GM12892 (cell line): ENCODE results near the gene RBMS1.

Experiments
- DNase-seq: peaks from one replicate; pipeline ENCODE4 v3.0.0; 2011; ENCODE audit not compliant: insufficient read length
- FAIRE-seq: peaks from 2 replicates; lab custom pipeline; 2011; peaks lifted over from hg19 to GRCh38; lab: Jason Lieb, UNC
- POLR2A ChIP-seq: IDR thresholded peaks from 2 replicates; pipeline ENCODE4 v1.6.1; 2011; ENCODE audit warnings: low read depth, low read length, control low read depth
- POLR2AphosphoS5 ChIP-seq: IDR thresholded peaks from 2 replicates; pipeline ENCODE4 v1.6.1; 2011; ENCODE audit warnings: low read depth, low read length, control low read depth
- TAF1 ChIP-seq: IDR thresholded peaks from 2 replicates; pipeline ENCODE4 v1.6.1; 2011; ENCODE audit warnings: low read depth, mild to moderate bottlenecking, control low read depth, low read length, borderline replicate concordance

The RBMS1 gene

DNA sequence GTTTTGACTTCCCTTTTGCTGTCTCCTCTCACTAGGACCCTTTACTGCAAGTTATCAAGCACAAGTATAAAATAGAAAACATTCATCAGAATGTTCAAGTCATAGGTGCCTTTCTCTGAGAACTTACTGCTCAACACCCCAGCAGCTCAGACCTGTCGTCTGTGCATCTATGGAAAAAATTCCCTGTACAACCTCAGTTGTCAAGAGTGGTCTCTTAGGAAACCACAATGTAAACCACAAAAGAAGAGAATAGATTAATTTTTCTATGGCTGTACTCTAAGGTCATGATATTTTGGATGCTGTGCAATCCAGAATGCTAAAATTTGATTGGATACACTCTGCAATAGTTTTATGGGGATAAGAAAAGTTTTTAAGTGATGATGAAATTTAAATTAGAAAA is 84.1 kb downstream of the RBMS1 start:
- FAIRE-seq: no peak
- no peak for DNase-seq
- TF ChIP-seq POLR2AphosphoS5 (no peak), TAF1 (no peak), POLR2A (no peak)

DNA sequence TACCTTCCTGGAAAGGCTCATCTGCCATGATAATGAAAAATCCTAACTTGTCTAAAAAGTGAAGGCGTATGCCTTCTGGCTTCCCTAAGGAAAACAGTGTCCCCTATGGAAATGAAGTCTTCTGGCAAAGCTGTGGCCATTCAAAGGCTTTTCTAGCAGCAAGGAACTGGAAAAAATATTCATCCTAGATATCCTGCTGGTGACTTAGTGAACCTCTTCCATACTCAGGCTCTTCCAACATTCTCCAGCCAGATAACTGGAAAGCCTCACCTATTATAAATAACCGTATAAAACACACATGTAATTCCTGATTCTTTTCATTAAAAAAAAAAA is 84.7 kb downstream of the RBMS1 start:
- TF ChIP-seq POLR2A: no peak
- TF ChIP-seq POLR2AphosphoS5: no peak
- no peak for TF ChIP-seq TAF1
- DNase-seq (no peak), FAIRE-seq (no peak)

DNA sequence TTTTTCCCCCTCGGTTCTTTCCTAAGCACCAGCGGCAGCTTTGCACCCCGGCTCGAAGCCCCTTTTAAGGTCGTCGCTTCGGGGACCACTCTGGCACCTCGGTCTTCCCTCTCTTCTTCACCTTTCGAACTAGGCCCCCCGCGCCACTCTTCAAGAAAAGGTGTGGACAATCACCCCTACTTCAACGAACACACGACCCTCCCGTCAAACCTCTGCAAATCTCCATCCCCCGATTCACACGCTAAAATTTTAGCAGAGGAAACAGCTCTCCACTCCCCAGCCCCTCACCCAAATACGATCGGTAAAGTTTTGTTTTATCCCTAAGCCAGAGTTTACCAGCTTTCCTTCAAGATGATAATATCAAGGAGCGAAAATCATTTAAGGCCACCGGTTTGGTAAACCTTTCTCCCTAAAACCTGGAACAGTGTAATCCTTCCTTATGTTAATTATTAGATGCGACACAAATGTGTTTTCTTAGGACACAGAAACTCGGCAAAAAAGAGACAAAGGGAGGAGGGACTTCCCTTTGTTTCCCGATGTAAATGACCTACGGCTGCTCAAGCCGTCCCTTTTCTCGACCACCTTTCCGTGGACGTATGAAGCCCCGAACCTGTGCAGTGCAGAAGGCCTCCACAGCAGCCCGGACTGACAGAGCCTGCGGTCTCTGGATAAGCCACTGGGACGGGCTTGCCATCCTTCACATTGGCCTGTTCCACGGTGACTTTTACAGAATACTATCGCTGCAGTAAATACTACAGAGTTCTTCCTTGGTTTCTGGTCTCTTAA is 85.2 kb downstream of the RBMS1 start:
- DNase-seq (no peak), FAIRE-seq (no peak)
- TF ChIP-seq POLR2AphosphoS5 (no peak), POLR2A (no peak)

DNA sequence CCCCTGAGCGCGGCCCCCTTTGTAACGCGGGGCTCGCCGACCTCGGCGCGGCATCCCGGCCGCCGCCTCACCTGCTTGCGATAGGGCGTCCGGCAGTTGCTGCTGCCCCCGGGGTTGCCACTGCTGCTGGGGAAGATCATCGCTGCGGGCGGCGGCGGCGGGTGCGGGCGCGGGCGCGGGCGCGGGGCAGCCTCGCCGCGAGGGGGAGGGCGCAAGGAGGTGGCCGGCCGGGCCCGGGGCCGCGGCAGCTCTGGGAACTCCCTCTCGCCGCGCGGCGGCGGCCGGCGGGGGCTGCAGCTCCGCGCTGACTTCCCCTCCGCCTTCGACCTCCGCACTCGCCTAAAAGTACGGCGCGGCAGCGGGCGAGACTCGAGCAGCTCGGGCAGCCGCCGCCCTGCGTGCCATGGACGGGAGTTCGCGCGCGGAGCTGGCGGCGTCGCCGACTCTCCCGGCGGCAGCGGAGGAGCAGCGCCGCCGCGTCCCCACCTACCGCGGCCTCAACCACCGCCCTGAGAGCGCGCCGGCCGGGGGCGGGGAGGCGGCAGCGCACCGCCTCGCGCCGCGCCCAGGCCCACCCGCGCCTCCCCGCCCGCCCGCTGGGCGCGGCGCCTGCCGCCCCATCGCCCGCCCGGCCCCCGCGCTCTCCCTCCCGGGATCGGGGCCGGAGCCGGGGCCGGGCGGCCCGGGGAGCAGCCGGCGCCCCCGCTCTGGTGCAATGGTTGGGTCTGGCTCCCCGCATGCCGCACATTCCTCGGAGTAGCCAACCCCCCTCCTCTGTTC is 86.0 kb downstream of the RBMS1 start:
- no peak for TF ChIP-seq POLR2A
- no peak for TF ChIP-seq TAF1
- TF ChIP-seq POLR2AphosphoS5: no peak
- DNase-seq (peak; percentile 18), FAIRE-seq (peak; percentile 30)

DNA sequence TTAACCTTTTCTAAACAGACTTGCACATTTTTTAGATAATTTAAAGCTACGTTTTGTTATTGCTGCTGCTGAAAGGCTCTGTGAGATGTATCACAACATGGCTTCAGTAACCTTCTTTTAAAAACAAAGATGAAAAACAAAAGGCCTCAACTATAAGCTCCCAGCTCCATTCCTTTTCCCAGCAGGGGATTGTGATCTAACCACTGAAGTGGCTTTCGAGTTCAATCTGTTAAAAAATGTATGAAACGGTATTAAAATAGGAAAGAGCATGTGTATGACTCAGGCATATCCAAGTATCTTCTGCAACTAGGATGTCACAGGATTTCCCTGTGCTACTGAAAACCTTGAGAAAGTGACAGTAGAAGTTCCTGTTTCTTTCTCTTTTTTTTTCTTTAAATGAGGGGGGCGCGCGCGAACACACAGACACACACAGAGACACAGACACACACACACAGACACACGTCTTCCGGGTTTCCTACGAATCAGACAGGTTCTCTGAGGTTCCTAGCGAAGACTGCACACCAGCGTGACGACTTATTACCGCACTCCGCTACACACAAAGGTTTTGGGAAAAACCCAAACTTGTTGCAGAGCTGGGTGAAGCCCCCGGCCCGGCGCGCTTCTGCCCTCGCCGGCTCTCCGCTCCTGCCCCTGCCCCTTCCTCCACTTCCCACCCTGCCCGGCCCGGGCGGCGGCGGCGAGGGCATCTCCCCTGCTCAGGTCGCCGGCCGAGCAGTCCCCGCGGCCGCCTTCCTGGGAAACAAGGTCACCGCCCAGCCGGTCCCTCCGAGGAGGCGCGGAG is 86.8 kb downstream of the RBMS1 start:
- DNase-seq (peak; percentile 9), FAIRE-seq (no peak)
- TF ChIP-seq POLR2A (no peak), TAF1 (no peak), POLR2AphosphoS5 (no peak)

DNA sequence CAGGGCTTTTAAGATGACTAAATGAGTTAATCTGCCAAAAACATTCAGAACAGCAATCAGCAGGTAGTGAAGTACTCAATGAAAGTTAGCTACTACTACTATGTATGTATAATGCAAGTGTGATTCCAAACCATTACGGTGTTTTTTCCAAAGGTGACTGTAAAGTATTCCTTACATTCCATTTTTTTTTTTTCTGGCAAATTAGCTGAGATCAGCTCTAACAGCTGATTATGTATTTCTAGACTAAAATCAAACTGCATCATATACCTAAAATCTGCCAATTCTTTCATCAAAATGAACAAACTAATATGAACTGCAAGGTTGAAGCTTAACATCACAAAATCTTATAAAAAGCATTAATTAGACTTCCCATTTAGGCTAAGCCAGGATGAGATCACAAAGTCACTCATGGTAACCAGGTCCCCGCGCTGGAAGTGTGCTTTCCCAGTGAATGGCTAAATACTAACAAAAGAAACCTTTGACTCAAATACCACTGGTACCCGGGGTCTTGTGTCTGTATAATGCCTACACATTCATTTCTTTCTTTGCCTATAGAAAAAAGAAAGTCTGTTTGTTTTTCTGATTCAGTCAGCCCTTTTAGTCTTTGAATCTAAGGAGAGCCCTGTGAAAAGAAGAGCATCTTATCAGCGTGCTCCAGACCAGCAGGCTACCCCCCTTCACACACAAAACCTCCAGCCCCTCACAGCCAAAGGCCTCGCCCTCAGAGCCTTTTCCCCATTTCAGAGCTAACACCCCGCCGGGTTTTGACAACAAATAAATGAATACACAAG is 88.3 kb downstream of the RBMS1 start:
- no peak for TF ChIP-seq POLR2A
- TF ChIP-seq POLR2AphosphoS5: no peak
- TF ChIP-seq TAF1: no peak
- DNase-seq (no peak), FAIRE-seq (no peak)

DNA sequence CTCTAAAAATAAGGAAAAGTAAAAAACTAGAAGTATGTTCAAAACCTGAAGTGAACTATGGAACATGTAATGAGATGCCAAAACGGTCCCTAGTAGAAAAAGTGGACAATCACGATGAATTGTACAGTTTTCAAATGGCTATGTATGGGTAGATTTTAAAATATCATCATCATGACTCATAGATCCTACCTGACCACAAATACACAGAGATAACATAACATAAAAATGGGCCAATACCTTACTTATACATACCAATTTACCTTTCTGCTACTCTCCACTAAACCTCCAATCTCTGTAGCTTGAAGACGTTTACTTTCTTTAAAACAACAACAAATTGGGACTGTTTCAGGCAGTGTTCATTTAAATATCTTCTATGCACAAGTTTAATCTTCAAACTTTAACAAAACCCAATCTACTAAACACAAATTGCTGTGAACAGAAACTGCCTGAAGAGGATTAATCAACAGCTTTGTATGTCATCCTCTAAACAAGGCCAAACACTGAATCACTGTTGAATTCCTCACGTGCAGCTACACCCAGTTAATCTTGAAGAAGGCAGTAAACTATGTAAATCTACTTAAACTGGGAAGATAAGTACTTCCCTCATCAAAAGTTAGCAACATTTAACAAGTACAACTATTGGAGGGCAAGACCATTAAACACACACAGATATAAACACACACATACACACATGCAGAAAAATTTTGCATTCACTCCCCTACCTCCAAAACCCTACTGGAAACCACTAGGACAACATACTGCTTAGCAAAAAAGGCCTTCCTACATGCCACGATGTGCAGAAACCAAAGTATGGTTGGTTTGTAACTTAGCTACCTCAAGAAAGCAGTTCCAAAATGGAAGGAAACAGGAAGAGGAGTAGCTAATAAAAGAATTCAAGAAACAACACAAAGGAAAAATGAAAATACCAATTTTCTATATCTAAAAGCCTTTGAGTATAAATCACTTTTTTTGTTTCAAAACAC is 90.3 kb downstream of the RBMS1 start:
- TF ChIP-seq POLR2AphosphoS5 (no peak), POLR2A (no peak), TAF1 (no peak)
- DNase-seq (no peak), FAIRE-seq (no peak)

DNA sequence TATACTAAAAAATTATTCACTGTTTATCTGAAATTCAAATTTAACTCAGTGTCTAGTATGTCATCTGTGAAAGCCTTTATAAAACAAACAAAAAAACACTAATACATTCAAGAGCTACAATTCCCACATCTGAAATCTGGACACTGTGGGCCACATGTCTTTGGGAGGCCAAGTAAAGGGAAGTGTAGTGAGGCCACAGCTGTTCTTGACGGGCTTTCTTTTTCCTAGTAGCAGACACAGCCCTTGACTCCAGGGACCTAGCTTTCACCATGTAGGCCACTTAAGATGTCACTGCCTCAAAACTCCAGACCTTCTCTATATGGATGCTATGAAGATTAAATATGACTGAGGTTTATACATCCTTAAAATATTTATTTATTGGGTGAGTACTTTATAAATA is 91.1 kb downstream of the RBMS1 start:
- no peak for DNase-seq
- no peak for FAIRE-seq
- TF ChIP-seq POLR2A (no peak), POLR2AphosphoS5 (no peak), TAF1 (no peak)

DNA sequence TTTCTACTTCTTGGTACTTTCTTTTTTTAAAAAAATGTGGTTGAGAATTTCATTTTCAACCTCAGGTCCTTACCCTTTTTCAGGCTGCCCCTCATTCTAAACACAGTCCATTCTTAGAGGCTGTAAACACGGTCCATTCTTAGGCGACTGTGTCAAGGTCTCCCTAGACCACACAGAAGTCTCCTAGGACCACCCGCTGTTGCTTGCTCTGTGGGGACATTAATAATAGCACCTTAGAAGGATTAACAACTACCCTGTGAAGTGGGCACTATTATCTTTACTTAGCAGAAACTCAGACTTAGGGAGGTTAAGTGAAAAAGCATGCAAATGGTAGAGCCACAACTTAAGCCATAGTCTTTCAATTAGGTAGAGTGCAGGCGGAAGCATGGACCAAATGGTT is 91.7 kb downstream of the RBMS1 start:
- DNase-seq (no peak), FAIRE-seq (no peak)
- TF ChIP-seq POLR2AphosphoS5: no peak
- TF ChIP-seq TAF1: no peak
- no peak for TF ChIP-seq POLR2A

DNA sequence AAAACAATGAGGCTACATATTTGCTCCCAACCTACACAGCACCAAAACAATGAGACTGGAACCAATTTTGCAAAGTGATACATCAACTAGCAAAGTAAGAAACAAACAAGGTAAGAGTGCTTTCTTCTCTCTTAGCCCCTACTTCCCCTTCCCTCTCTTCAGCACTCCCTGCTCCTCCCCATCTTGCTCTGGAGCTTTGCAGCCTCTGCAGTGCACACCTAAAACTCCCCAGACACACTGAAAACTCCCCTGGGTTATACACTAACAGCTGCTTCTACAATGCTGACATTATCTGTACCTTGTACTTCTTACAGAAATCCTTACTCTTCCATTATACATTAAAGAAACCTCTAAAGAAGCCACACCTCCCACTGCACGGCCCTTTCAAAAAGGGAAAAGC is 93.7 kb downstream of the RBMS1 start:
- DNase-seq (no peak), FAIRE-seq (no peak)
- TF ChIP-seq POLR2A: no peak

DNA sequence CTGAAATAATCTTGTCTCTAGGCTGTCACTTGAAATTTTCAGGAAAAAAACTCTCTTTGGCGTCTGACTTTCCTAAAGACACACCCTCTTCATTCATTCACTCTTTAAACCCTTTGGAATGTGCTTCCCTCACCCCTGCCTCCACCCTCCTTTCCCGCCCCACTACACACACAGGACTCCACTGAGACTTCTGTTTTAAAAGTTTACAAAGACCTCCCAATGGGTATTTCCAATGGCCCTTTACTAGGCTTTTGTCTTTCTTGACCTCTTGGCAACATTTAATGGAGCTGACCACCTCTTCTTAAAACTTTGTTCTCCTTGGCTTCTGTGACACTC is 96.1 kb downstream of the RBMS1 start:
- TF ChIP-seq POLR2AphosphoS5 (no peak), POLR2A (no peak), TAF1 (no peak)
- DNase-seq (no peak), FAIRE-seq (no peak)
